CD4-positive, alpha-beta T cell treated with Interleukin-15 for 4 hours (primary cell): Measurements from ENCODE around the gene POLD3.

Experiments
- DNase-seq: peaks from one replicate; pipeline ENCODE4 v3.0.0-alpha.2; 2020; ENCODE audit warnings: low spot score

The POLD3 gene

GRCh38 chr11:74687237-74688023, 95.0 kb downstream of the POLD3 start:
- no peak for DNase-seq

- DNase-seq: no peak
Observed at GRCh38 chr11:74689666-74690065, 97.3 kb downstream of the POLD3 start.

- no peak for DNase-seq
Observed at GRCh38 chr11:74691755-74692154, 99.4 kb downstream of the POLD3 start.
